ENCODE data around the gene GFER.

Gene GFER

GRCh38 chr16:1990351-1991134 is 6.5 kb downstream of the GFER start:
- peak; percentile 69 for DNase-seq (ENCODE audit: low spot score)

DNA sequence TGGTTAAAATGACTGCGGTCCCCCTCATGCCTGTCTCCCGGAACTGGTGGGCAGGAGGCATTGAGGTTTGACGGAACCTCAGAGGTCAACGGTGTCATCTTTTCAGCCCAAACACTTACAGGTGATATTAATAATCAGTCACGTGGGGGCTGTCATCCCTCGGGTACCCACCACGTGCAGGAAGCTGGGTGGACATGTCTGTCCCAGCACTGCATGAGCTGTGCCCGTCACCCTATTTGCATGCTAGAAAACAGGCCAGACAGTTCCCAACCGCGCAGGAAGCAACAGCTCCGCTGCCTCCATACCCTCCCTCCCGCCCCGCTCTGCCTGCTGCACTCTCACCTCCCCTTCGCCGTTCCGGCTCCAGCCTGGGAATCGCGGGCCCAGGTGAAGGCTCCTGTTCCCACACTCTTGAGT is 7.2 kb downstream of the GFER start:
- DNase-seq (ENCODE audit: low spot score): no peak

DNA sequence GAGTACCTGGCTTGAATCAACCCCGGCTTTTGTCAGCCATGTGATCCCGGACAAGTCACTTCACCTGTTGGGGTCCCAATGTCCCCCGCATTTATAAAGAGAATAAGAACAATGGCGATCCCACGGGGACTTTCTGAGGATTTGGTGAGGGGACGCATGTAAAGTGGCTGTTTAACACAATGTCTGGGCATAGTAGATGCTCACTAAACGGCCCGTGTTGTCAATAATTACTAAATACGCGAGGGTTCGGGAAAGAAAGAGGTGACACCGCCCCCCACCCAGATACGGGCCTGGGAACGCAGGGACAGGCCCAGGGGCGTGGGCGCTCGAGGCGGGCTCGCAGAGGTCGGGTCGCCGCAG is 7.6 kb downstream of the GFER start:
- DNase-seq (ENCODE audit: low spot score): no peak

- peak; percentile 98 for DNase-seq (ENCODE audit: low spot score)
Measured at GRCh38 chr16:1991948-1992703, 8.1 kb downstream of the GFER start.

GRCh38 chr16:1992704-1993317 is 8.8 kb downstream of the GFER start:
- no peak for DNase-seq (ENCODE audit: low spot score)

DNA sequence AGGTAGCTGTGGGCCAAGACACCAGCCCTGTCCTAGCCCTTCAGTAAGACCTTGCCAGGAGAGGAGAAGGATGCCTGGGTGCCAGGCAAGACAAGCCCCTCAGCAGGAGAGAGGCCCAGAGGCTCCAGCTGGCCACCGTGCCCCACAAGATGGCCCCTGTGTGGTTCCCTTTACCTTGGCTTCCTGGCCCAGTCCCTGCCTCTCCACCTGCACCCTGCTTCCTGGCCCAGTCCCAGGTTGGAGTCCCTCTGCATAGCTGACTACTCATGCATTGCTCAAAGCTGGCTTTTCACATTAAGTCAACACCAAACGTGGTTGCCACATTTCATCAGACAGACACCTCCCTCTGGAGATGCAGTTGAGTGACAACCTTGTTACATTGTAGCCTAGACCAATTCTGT is 9.7 kb downstream of the GFER start:
- DNase-seq (ENCODE audit: low spot score): no peak

DNA sequence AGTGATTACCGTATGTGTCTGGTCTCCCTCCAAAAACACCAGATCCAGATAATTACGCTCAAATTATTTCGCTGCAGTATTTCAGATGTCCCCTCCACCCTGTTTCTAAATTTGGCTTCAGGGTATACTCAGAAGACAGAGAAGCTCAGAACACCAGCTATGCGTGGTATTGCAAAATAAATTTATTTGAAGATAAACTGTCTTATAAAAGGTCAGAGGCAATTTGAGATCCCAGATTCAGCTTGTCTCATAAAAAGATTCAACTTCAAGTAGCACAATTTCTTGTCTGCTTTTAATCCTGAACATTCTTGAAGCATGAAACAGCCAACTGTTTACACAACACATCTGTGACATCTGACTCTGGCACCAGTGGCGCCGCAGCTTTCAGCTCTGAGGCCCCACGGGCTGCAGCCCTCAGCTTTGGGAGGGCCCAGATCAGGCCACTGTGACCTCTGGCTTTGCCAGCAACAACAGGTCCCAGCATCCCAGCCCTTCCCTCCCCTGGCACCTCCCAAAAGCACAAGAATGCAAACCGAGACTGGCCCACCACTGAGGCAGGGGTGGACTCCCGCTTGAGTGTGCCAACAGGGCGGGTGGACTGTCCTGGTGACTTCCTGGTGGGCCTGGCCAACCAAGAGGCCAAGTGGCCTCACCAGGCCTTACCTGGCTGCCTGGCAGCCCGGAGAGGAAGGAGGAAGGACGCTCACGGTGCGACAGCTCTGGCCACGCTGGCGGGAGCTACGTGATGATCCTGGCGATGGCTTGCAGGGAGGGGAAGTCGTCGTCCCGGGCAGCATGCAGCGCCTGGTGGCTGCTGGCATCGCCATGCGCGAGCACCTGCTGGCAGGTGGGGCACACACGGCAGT is 13.7 kb downstream of the GFER start:
- DNase-seq (ENCODE audit: low spot score): no peak

DNA sequence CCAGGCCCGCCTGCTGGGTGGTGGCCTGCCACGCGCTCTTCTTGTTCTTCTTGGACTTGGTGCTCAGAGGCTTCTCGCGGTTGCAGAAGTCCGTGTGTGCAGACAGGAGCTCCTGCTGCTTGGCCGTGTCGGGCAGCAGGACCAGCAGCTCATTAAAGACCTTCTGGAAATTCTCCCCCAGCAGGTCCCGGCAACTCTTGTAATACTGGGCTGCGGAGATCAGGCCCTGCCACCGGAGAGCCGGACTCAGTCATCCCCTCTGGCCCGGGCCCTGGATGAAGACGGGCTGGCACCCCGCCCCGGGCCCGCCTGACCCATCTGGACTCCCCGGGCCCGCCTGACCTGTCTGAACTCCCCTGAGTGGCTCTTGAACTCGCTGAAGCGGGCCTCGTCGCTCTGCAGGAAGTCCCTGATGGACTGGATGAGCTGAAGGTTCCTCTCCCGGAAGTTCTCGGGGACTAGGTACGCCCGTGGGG is 14.4 kb downstream of the GFER start:
- no peak for DNase-seq (ENCODE audit: low spot score)

DNA sequence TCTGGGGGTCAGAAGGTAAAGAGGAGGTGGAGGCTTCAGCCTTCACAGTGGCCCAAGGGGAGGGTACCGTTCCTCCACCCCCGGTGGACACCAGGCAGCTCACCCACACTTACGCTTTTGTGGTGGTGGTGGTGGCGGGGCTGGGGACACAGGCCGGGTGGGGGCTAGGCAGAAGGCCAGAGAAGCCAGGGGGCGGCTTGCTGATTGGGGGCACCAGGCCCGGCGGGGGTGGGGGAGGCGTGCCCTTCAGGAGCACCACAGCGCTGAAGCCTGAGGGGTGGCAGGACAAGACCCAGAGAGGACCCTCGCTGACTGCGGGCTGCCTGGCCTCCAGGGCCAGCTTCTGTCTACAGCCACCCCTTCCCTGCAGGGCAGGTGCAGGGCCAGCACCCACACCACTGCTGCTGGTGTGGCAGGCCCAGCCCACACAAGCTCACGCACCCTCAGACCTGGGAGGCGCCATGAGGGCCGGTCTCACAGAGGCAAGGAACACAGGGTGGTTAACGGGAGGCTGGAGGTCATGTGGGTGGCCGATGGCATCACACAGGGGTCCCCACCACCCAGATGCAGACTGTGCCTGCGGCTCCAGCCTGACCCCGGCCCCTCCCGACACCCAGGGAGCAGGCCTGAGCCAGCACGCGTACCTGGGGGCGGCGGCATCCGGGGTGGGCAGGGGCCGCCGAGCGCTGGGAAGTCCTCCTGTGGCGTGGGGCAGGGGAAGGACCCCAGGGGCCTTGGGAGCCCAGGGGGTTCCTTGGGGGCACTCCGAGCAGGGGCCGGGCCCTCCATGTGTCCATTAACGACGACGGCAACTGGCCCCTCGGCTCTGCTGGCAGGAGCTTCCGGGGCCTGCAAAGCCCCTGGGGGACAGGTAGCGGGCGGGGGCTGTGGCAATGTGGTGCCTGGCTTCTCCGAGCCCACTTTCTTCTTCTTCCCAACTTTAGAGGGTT is 15.1 kb downstream of the GFER start:
- DNase-seq (ENCODE audit: low spot score): no peak

DNA sequence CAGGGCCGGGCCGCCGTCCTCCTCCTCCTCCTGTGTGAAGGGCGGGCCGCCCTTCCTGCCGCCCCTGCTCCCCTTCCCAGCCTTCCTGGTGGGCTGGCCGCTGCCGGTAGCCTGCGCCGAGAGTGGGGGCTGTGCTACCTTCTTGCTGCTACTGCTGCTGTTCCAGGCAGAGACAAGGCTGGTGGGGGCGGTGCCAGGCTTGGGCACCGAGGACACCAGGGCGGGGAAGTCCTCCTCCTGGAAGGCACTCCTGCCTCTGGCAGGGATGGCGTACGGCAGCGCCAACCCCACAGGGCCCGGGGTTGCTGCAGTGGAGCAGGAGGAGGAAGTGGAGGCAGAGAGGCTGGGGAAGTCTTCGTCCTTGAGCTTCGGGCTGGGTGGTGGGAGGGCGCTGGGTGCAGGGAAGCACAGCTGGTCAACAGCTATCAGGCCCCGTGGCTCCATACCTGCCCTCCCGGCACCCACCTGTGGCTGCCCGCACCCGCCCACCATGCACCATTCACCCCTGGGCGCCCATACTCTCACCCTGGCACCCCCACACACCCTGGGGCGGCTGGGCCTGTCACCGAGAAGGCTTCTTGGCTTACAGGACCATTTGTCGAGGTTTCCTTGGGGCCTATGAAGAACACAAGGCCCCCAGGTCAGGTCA is 16.0 kb downstream of the GFER start:
- DNase-seq (ENCODE audit: low spot score): no peak

DNA sequence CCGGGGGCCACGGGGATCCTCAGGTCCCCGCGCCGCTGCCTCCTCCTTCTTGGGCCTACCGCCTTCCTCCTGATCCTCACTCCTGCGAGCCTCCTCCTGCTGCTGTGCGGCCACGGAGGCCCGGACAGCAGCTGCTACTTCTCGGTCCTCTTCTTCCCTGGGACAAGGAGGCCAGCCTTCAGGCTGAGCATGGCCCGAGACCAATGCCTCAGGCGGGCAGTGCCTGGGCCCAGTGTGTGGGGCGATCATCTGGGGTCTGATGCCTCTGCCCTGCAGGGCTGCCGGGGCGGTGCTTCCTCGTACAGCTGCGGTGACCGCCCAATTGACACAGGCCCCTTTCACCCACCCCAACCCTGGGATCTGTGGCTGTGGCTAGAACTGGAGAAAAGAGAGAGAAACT is 17.0 kb downstream of the GFER start:
- DNase-seq (ENCODE audit: low spot score): no peak

- no peak for DNase-seq (ENCODE audit: low spot score)
Measured at GRCh38 chr16:2001456-2002355, 17.7 kb downstream of the GFER start.

- no peak for DNase-seq (ENCODE audit: low spot score)
Measured at GRCh38 chr16:2002406-2003230, 18.6 kb downstream of the GFER start.

- DNase-seq (ENCODE audit: low spot score): no peak
Measured at GRCh38 chr16:2003231-2003826, 19.3 kb downstream of the GFER start.

DNA sequence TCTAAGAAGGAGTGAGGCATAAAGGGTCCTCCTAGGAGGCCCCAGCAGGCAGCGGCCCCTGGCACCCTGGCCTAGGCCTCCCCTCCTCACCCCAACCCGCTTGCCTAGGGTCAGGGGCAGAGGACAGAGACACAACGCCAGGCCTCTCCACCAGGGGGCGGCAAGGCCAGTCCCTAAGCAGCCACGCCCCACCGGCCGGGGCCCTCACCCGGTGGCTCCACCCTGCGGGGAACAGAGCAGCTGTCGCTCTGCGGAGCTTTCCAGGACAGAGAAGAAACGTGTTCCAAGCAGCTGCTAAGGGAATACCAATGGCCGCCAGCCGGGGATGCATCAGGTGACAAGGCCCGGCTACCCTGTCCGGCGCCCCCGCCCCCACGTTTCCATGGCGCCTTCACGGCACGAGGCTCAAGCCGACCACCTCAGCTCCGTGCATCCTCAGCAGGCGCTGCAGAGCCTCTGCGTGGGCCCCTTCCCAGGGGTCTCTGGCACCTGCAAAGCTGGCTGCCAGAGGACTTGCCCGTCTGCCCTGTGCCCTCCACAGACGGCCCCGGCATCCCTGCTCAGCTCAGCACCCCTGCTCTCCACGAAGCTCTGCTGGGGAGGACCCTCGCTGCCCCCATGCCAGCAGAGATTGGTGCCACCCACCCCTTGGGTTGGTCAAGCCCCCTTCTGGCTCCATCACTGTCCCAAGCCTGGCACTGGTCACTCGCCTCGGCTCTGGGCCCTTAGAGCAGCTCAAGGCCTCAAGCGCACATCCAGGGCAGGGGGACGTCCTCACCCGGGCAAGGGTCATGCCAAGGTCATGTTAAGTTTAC is 20.0 kb downstream of the GFER start:
- DNase-seq (ENCODE audit: low spot score): peak; percentile 97

DNA sequence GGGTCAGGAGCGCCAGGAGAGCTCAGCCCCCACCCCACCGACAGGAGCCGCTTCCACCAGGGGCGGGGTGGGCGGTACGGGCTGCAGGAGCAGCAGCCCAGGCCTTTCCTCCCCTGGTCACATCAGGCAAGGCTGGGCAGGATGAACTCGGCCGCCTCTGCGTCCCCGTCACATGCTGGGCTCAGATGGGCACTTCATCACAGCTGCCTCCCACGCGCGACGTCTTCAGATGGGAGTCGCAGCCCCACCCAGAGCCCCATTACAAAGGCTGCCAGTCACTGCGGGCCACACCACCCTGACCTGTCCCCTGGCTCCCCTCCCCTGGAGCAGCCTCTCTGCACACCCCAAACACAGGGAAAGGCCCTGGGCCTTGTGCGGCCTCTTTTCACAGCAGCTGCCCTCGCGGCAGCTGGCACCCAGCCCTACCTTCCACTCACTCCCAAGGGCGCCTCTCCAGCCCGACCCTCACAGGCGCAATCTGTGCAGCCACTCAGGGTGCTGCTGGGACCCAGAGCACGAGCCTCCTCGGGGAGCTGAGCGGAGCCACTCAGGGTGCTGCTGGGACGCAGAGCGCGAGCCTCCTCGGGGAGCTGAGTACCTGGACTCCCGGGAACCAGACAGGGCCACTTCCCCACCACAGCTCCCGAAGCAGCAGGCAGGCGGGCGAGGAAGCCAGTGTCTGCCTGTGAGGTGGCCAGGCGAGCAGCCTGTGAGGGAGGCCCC is 21.0 kb downstream of the GFER start:
- DNase-seq (ENCODE audit: low spot score): no peak

All from ecto neural progenitor cell (in vitro differentiated cells).